ENCODE measurements around the gene TOE1.

Gene TOE1

DNA sequence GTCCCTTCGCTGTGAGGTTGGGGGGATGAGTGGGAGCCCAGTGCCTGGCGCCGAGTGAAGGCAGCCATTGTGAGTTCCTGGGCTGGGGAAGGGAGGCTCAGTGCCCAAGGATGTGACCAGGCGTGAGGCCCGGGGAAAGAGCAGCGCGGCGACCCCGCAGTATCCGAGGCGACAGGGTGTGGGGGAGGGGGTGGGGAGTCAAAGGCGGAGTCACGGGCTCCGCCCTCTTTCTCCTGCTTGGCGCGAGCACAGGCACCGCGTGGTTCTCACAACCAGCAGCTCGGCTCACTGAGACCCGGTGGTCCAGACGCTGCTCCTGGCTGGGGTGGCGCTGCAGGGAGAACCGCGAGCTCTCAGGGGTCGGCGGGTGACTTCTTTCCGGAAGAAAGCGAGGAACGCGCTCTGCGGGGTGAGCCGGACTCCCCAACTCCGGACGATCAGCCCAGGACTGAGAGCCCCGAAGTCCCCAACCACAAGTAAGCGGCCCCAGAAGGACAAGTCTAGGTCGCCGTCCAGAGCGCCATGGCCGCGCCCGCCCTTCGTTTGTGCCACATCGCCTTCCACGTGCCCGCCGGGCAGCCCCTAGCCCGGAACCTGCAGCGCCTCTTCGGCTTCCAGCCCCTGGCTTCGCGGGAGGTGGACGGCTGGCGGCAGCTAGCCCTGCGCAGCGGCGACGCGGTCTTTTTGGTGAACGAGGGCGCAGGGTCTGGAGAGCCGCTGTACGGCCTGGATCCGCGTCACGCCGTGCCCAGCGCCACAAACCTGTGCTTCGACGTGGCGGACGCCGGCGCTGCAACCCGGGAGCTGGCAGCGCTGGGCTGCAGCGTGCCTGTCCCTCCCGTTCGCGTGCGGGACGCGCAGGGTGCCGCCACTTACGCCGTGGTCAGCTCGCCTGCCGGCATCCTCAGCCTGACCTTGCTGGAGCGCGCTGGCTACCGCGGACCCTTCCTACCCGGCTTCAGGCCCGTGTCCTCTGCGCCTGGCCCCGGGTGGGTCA, 13.0 kb upstream of the TOE1 start, which contains the start of gene HPDL:
TSS of gene HPDL (plus strand) at position 269 of the 997 bp plus-strand sequence. CDS start at position 523, 254 bp downstream.
- DNase-seq (ENCODE audit: low read depth): peak; percentile 50

DNA sequence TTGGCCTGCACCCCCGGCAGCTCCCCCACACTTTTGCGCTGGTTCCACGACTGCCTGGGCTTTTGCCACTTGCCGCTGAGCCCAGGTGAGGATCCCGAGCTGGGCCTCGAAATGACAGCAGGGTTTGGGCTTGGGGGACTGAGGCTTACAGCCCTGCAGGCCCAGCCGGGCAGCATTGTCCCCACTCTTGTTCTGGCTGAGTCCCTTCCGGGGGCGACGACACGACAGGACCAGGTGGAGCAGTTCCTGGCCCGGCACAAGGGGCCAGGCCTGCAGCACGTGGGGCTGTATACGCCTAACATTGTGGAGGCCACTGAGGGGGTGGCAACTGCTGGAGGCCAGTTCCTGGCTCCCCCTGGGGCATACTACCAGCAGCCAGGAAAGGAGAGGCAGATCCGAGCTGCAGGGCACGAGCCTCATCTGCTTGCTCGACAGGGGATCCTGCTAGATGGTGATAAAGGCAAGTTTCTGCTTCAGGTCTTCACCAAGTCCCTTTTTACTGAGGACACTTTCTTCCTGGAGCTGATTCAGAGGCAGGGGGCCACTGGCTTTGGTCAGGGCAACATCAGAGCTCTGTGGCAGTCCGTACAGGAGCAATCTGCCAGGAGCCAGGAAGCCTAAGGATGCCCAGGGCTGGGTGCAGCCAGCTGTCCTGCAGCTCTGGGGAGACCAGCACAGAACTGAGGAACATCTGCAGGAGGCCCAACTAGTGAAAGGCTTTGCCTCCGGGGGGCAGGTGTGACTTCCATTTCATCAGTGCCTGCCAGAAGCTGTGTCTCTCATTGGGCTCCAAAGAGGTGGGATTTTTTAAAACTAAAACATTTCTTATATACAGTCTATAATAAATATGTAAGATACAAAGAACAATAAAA, 12.1 kb upstream of the TOE1 start:
- DNase-seq (ENCODE audit: low read depth): no peak

DNA sequence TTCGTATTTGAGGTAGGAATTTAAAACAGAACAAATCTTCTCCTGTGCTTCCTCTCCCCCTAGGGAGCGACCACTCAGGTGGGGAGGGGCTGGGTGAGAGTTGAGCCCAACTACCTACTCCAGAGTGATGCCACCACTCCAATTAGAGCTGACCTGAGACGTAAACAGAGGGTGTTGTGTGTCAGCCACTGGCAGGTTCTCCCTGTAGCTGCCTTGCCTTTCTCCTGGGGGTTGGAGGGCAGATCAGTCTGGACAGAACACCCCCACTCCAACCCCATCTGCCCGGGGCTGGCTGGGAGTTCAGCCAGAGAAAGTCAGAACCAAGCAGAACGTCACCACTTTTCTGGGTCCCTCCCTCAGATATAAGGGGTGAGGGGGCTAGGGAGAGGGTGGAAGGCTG, 11.3 kb upstream of the TOE1 start:
- DNase-seq (ENCODE audit: low read depth): no peak

DNA sequence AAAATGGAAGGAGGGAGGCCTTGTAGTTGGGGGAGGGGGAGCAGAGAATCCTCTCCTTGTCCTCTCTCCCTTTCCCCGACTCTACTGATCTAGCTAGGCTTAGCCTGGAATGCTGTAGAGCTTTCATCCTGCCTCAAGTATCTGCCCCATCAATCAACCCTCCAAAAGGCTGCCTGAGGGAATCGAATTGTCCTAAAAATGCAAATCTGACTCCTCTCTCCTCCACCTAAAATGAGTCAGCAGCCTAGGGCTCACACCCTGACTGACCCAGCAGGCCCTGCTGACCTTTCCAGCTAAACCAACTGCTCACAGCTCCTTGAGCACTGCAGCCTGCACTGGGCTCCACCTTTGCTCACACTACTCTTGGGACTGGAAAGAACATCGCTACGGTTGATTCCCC, 10.5 kb upstream of the TOE1 start:
- no peak for DNase-seq (ENCODE audit: low read depth)

DNA sequence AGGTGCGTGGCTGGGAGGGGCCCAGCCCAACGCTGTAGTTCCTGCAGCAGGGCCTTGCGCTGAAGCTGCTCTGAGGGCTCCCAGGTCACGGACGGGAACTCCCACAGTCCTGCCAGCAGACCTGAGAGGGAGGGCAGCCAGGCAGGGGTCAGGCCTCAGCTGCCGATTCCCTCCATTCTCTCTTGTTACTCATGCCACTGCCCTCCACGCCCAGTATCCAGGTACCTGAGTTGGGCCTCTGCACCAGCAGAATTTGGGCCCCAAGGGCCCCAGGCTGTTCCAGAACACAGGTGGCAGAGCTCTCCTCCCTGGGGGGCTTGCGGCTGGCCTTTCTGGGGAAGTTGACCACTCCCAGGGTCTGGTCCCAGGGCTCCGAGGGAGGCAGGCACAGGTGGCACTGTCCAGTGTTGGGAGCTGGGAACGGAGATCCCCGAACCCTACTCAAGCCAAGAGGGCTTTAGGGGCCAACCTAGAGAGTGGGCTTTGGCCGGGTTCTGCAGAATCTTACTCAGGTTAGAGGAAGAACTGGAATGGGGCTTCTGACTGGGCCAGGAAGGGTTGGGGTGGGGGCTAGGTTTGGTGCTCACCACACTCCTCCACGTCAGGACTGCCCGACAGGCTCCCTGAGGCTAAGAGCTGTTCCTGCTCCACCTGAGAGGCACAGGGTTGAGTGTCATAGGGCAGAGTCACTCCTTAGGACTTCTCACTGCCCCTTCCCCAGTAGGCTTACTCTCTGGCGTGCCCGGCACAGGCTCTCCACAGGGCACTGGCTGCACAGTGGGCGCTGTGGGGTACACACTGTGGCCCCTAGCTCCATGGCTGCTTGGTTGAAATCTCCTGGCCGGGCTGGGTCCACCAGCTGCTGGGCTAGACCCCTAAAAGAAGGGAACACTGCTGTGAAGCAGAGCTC, 8.3 kb upstream of the TOE1 start:
- no peak for DNase-seq (ENCODE audit: low read depth)

DNA sequence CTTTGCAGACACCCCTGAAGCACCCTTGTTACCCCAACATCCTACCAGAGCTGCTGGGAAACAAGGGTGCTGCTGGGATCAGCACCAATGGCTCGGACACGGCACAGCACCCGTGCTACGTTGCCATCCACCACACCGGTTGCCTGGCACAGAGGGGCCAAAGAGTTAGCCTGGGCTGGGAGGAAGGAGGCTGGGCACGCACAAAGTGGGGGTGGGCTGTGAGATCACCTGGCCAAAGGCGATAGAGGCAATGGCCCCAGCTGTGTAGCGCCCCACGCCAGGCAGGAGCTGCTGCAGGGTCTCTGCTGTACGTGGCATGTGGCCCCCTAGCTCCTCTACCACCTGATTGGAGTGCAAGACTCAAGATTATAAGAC, 7.6 kb upstream of the TOE1 start:
- DNase-seq (ENCODE audit: low read depth): no peak

DNA sequence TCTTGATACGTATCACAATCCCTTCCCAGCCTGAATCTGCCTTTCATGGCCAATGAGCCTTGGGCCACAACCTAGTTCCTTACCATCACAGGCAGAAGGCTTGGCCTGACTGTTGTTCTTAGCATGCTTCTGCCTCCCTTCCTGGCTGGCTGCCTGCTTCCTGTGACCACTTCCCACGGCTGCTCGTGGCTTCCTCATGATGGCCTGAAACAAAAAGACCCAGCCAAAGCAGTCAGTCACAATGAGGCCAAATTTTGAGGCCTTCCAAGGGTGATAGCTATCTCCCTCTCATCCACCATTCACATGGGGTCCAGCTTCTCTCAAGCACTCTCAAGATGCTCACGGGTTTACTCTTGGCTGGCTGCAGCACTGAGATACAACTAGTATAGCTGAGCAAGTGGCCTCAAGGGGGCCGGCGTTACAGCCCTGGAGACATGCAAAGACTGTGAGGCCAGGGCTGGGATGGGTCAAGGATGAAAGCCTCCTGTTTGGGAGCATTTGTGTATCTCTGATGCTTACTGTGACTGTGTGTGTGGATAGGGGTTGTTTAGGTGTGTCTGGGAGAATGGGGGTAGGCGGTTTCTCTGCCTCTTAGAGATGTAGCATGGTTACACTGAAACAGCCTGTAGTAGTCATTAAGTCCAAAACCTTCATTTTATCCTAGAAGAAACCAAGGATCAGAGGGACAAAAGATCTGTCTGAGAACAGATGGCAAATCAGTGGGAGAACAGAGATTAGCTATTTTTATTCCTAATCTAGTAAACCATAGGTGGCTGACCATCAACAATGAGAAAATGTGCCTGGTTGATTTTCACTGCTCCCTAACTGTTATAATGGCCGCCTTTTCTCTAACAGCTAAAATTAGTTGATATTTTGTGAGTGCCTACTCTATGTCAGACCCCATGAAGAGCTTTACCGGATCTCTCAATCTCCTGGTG, 5.4 kb upstream of the TOE1 start:
- no peak for DNase-seq (ENCODE audit: low read depth)

DNA sequence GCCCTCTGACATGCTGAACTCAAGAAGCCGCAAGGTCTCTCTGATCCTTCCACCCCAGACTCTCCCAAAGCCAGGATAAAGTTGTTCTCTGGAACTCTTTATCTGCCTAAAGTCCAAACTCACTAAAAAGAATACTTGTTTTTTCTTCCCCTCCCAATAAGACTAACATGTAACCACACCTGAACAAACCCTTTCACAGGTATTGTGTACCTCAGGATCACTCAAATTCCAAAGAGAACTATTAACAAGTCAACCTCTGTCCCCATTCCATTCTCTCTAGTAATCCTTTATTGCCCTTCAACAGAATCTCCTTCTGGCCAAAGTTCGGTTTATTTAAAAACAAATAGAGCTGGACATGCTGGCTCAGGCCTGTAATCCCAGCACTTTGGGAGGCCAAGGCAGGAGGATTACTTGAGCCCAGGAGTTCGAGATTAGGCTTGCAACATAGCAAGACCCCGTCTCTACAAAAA, 4.1 kb upstream of the TOE1 start:
- no peak for DNase-seq (ENCODE audit: low read depth)

DNA sequence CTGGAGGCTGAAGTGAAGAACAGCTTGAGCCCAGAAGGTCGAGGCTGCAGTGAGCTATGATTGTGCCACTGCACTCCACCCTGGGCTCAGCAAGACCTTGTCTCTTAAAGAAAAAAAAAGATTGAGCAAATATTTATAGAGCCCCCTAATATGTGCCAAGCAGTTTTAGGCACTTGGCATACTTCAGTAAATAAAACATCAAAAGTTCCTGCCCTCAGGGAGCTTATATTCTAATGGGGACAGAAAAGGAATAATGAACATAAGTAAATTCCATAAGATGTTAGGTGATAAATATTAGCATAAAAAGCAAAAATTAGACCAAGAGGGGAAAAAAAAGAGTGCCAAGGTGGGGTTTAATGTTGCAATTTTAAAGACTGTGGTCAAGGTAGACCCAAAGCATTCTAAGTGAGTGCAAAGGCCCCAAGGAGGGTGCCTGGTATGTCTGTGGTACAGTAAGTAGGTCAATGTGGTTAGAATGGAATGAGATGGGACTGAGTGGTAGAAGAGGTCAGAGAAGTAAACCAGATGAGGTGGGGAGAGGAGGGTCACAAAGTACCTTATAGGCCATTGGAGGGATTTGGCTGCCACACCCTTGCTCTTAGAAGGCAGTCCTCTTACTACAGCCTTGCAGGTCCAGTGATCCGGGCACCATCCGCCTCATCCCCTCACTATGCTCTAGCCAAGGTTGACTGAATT, 2.2 kb upstream of the TOE1 start:
- DNase-seq (ENCODE audit: low read depth): no peak

DNA sequence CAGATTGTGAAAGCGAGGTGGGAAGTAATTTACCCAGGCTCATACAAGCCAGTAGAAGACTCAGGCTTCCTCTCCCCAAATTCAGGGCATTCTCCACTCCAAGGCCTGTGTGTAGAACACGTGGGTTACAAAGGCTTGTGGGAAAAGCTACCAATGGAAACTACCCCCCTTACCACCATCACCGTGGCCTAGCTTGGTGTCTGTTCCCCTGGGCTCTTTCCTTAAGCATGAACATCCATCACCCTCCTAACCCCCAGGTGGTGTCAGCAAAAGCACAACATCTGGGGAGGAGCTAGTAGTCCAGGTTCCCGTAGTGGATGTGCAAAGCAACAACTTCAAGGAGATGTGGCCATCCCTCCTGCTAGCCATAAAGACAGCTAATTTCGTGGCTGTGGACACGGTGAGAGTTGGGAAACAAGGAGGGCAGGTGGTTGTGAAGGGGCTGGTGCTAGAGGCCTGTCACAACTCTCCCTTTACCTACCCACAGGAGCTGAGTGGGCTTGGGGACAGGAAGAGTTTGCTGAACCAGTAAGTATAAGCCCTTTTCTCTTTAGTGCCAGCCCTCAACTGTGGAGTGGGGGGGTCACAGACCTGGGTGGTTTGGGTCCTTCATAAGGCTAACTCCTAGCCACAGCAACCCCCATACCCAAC, 971 bp downstream of the TOE1 start:
- DNase-seq (ENCODE audit: low read depth): no peak

DNA sequence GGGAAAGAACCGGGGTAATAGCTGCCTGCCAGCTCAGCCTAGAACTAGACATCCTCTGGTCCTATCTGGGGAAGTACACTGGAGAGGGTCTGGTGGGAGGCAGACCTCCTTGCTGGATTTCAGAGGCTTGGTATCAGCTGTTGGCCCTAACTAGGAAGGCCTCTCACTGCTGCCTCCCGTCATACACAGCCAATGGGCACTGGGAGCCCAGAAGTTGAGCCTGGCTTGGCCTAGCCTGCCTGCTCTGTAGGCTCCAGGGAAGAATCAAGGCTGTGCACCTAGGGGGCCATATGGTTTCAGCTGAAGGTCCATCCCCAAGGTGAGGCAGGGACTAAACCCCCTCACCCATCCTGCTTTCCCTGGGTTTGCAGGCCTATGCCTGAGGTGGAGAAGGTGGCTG, 4.5 kb downstream of the TOE1 start:
- no peak for DNase-seq (ENCODE audit: low read depth)

DNA sequence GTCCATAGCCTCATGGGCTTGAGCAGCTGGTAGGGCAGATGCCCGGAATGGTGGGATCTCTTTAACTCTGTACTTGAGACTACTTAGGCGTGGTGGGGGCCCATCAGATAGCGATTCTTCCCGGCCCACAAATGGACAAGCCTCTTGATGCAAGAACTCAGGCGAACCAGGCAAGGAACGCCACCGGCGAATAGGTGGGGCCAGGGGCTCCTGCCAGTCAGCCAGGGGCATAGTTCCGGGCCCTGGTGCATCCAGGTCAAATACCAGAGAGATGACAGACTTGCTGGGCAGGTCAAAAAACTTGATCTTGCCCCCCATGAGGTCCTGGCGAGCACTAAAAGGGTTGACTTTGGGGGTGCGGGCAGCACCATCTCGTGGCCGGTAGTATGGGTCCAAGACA, 5.0 kb downstream of the TOE1 start:
- DNase-seq (ENCODE audit: low read depth): no peak

DNA sequence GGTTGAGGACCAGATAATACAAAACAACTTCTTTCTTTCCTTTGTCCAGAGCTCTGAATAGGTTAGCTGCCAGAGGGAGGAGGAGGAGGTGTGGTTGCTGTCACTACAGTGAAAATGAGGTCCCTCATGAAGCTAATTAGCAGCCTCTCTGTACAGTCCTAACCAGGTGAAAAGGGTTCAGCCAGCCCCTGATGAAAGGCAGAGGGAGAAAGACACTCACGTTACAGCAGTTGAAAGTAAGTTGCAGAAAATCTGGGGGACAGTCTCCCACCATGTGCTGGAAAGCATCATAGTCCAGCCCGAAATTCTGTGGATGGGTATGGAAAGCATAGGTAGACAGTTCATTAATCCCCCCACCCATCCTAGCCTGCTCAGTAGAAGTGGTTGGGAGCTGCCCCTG, 6.5 kb downstream of the TOE1 start:
- DNase-seq (ENCODE audit: low read depth): no peak

DNA sequence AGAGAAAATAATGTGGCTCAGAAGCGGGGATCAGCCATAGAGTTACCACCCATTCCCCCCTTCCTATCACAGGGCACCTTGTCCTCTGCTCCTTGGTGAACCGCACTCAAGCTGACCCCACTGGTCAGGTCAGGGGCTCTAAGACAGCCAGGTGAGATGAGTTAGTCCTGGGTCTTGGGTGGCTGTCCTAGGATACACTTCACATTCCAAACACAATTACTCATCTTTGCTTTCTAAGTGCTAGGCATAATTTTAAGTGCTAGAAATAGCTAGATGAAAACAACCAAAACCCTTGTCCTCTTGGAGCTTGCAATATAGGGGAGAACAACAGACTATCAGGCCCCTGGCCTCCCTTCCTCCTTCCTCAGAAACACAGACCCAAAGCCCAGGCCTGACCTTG, 8.1 kb downstream of the TOE1 start:
- no peak for DNase-seq (ENCODE audit: low read depth)

DNA sequence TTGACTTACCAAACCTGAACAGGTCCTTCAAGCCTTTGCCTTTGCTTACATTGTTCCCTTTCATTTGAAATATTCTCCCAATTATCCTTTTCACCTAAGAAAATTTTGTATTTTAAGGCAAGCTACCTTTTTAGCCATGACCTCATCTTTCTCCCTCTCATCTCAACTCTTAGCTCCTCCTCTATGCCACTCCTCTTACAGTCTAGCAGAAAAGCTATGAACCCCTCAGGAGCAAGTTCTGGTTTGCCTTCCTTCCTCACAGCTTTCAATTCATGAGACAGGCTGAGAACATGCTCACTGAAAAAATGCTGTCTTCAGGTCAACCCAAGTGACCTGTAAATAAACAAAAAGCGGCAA, 8.6 kb downstream of the TOE1 start:
- no peak for DNase-seq (ENCODE audit: low read depth)

DNA sequence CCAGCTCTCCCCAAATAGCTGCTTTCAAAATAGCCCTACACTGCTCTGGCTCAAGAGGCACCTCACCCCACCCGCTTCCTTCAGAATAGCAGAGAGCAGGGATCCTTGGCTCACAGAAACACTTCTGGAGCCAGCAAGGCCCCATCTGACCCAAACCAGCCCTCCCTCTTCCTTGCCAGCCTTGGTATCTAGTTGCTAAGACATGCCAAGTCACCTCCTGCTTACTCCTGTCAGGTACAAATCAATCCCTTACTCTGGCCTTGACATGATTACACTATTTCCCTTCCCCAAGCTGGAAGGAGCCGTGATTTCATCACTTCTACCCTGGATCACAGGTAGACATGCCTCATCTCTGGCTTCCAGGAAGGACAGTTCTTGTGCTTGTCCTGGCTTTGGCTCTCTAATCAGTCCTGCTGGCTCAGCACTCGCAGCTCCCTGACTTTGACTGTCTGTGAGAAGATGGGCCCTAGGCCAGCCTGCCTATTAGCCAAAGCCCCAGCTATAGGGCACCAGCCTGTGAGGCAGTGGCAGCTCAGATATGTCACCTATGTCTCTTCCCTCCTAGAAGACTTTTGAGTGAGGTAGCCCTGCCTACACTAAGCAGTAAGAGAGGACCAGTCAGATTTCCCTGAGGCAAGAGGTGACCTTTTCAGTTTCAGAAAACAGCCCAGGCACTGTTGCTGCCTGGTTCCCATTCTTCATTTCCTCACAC, 9.2 kb downstream of the TOE1 start:
- DNase-seq (ENCODE audit: low read depth): no peak

DNA sequence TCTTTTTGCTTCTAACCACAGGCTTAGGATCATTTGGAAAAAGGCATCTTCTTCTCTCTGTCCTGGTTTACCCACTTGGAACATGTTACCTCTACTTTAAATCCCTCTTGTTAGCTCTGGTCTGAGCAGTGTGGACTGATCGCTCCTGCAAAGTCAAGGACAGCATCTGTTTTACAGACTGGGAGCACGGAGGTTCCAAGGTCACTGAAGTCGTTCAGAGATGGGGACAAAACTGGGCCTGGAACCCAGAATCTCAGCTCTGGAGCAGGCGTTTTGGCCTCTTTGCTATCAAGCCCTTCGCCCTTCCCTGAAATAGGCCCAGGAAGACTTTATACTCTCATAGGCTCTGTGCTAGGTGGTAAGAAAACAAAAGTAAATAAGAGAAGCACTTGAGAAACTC, 11.5 kb downstream of the TOE1 start:
- DNase-seq (ENCODE audit: low read depth): no peak

DNA sequence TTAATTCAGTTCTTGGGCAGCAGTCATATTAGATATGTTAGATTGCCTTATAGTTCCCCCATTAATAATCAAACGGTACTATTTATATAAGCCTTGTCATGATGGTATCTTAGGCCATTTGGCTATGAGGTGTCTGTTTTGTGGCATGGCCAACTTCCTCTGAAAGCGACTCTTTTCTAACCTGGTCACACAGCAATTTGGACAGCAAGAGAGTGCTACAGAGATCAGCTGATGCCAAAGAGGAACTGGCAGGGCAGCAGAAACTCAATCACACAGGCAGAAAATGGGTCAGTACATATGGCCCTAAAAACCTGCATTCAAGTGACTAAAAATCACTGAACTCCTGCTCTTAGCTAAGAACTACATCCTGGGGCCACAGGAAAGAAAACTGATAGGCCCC, 13.7 kb downstream of the TOE1 start:
- no peak for DNase-seq (ENCODE audit: low read depth)

DNA sequence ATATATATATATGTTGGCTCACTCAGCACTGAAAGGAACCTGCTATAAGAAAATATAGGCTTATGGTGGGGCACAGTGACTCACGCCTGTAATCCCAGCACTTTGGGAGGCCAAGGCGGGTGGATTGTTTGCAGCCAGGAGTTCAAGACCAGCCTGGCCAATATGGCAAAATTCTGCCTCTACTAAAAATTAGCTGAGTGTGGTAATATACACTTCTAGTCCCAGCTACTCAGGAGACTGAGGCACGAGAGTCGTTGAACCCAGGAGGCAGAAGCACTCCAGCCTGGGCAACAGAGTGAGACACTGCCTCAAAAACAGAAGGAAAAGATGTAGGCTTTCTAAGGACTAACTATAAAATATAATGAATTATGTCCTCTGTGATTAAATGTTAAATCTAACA, 14.9 kb downstream of the TOE1 start:
- no peak for DNase-seq (ENCODE audit: low read depth)

Data from stimulated activated CD8-positive, alpha-beta memory T cell treated with anti-CD3 and anti-CD28 coated beads, Interleukin-15, amount 100 ng/mL, for 24 hours (primary cell).